Osteoblast (primary cell): ENCODE measurements around the gene TRAPPC1. TPM values are rescaled to one million over a fixed set of nuclear protein-coding genes. Genes with fewer than 3 reads are reported as not detected.

ENCODE experiments used
- DNase-seq: peaks from one replicate; pipeline ENCODE4 v3.0.0; 2011; ENCODE audit warnings: low spot score, mixed read lengths; ENCODE audit not compliant: insufficient read length; ENCODE audit errors: missing footprints
- H2AFZ ChIP-seq: 2 replicates; pipeline ENCODE4 v1.6.0; 2011; ENCODE audit warnings: mild to moderate bottlenecking, low read length
- H3K27ac ChIP-seq: 2 replicates; pipeline ENCODE4 v1.5.1; 2011; ENCODE audit warnings: mild to moderate bottlenecking, low read depth, low read length, moderate library complexity
- H3K27me3 ChIP-seq: 2 replicates; pipeline ENCODE4 v1.6.0; 2012; ENCODE audit warnings: mild to moderate bottlenecking, control low read depth, inconsistent platforms, low read length, moderate library complexity; ENCODE audit not compliant: insufficient read depth
- H3K36me3 ChIP-seq: 2 replicates; pipeline ENCODE4 v1.5.1; 2011; ENCODE audit warnings: mild to moderate bottlenecking, low read length, control low read depth, moderate library complexity; ENCODE audit not compliant: insufficient read depth
- H3K4me1 ChIP-seq: 2 replicates; pipeline ENCODE4 v1.5.1; 2011; ENCODE audit warnings: mild to moderate bottlenecking, low read length, control low read depth, moderate library complexity; ENCODE audit not compliant: insufficient read depth
- H3K4me2 ChIP-seq: 2 replicates; pipeline ENCODE4 v1.6.0; 2011; ENCODE audit warnings: mild to moderate bottlenecking, low read length; ENCODE audit not compliant: insufficient read depth
- H3K4me3 ChIP-seq: fragments of 200-600 bp; sonication (generic); 3 replicates; pipeline ENCODE4 v1.5.1; 2012; ENCODE audit warnings: mild to moderate bottlenecking, low read length, inconsistent platforms; ENCODE audit not compliant: insufficient read depth
- H3K79me2 ChIP-seq: 2 replicates; pipeline ENCODE4 v1.6.0; 2012; ENCODE audit warnings: mild to moderate bottlenecking, low read length, control low read depth, inconsistent platforms; ENCODE audit not compliant: insufficient read depth
- H3K9me3 ChIP-seq: 2 replicates; pipeline ENCODE4 v1.5.1; 2011; ENCODE audit warnings: low read depth, low read length, control low read depth
- H4K20me1 ChIP-seq: 2 replicates; pipeline ENCODE4 v1.6.0; 2012; ENCODE audit warnings: mild to moderate bottlenecking, low read length, control low read depth; ENCODE audit not compliant: insufficient read depth
- CTCF ChIP-seq: IDR thresholded peaks from 2 replicates; pipeline ENCODE4 v1.5.1; 2011; ENCODE audit warnings: mild to moderate bottlenecking, low read depth, low read length, moderate library complexity; ENCODE audit errors: extremely low read depth
- total RNA-seq: library from RNA; depleted of rRNA; stranded (reverse); fragments of >200 nt; gene quantifications from 2 replicates; pipeline ENCODE4 v1.2.3, GENCODE V29; 2012

TRAPPC1 gene
- total RNA-seq, 1 donor = 26.1 TPM

- peaks cover 11% of the 10 kb centered on the region for H3K4me1 ChIP-seq
- no peak overlapping the region for H3K4me2 ChIP-seq
- H3K27me3 ChIP-seq = no peaks in the 10 kb centered on the region
These were observed 21.0 kb downstream of the TRAPPC1 start for GRCh38 chr17:7910711-7911110.

GRCh38 chr17:7910281-7910680 is 21.5 kb downstream of the TRAPPC1 start:
- Histone ChIP-seq H3K36me3 (peaks cover 78% of the 10 kb centered on the region), H3K9me3 (no peaks in the 10 kb centered on the region), H3K27ac (no peak overlapping the region), H3K27me3 (no peaks in the 10 kb centered on the region), H3K4me1 (peaks cover 9% of the 10 kb centered on the region), H4K20me1 (no peaks in the 10 kb centered on the region), H3K4me2 (no peak overlapping the region), H3K4me3 (no peak overlapping the region), H3K79me2 (no peaks in the 10 kb centered on the region), H2AFZ (no peak overlapping the region)
- DNase-seq = no peak
- no peak for TF ChIP-seq CTCF

More at GRCh38 chr17:7910711-7911110, 21.0 kb downstream of the TRAPPC1 start:
- no peak overlapping the region for H3K4me3 ChIP-seq
- H3K79me2 ChIP-seq = no peaks in the 10 kb centered on the region
- H2AFZ ChIP-seq = no peak overlapping the region
- no peak for DNase-seq
- no peaks in the 10 kb centered on the region for H4K20me1 ChIP-seq
- no peaks in the 10 kb centered on the region for H3K9me3 ChIP-seq
- no peak overlapping the region for H3K27ac ChIP-seq
- H3K36me3 ChIP-seq = peaks cover 73% of the 10 kb centered on the region
- TF ChIP-seq CTCF = no peak

- no peaks in the 10 kb centered on the region for H3K27me3 ChIP-seq
- H3K4me1 ChIP-seq = no peaks in the 10 kb centered on the region
- no peak for TF ChIP-seq CTCF
- H3K79me2 ChIP-seq = no peaks in the 10 kb centered on the region
- no peaks in the 10 kb centered on the region for H3K9me3 ChIP-seq
- no peak overlapping the region for H3K4me3 ChIP-seq
- H3K4me2 ChIP-seq = no peak overlapping the region
- H2AFZ ChIP-seq = no peak overlapping the region
- H4K20me1 ChIP-seq = no peaks in the 10 kb centered on the region
- H3K36me3 ChIP-seq = peaks cover 90% of the 10 kb centered on the region
- DNase-seq = no peak
- no peak overlapping the region for H3K27ac ChIP-seq
These were observed 22.7 kb downstream of the TRAPPC1 start for GRCh38 chr17:7909089-7909488.

- no peak for TF ChIP-seq CTCF
- Histone ChIP-seq H3K36me3 (peaks cover 93% of the 10 kb centered on the region), H4K20me1 (no peaks in the 10 kb centered on the region), H3K4me1 (no peaks in the 10 kb centered on the region), H3K4me3 (no peak overlapping the region), H3K27me3 (no peaks in the 10 kb centered on the region), H2AFZ (no peak overlapping the region), H3K9me3 (no peaks in the 10 kb centered on the region), H3K27ac (no peak overlapping the region), H3K79me2 (no peaks in the 10 kb centered on the region), H3K4me2 (no peak overlapping the region)
- no peak for DNase-seq
These were observed 28.3 kb downstream of the TRAPPC1 start for GRCh38 chr17:7903154-7904103.
